Liver (tissue), 9 donors: ENCODE measurements around the gene PSEN1. TPM values are rescaled to one million over a fixed set of nuclear protein-coding genes. Genes with fewer than 3 reads are reported as not detected.

Source experiments
- DNase-seq: peaks from one replicate; pipeline ENCODE4 v3.0.0-alpha.2; 2017; ENCODE audit warnings: low spot score
- H3K27ac ChIP-seq, 2 donors: one replicate each; pipeline ENCODE4 v1.7.0; 2013; ENCODE audit warnings: inconsistent platforms in 2 of 2, low read length in 2 of 2, control low read depth in 1 of 2, low read depth in 1 of 2, mild to moderate bottlenecking in 1 of 2
- H3K27me3 ChIP-seq, 4 donors: one replicate each; pipeline versions ENCODE4 v1.6.1 to v1.7.0; 2013; ENCODE audit warnings: low read length in 3 of 4, inconsistent platforms in 1 of 4, mild to moderate bottlenecking in 1 of 4, moderate library complexity in 1 of 4; ENCODE audit not compliant: control insufficient read depth in 4 of 4, insufficient read depth in 4 of 4
- H3K36me3 ChIP-seq, 4 donors: one replicate each; pipeline versions ENCODE4 v1.6.1 to v1.7.0; 2013; ENCODE audit warnings: low read length in 3 of 4, mild to moderate bottlenecking in 3 of 4, low read depth in 1 of 4, moderate library complexity in 1 of 4; ENCODE audit not compliant: control insufficient read depth in 4 of 4, insufficient read depth in 3 of 4
- H3K4me1 ChIP-seq, 4 donors: one replicate each; pipeline versions ENCODE4 v1.6.1 to v1.7.0; 2013; ENCODE audit warnings: low read length in 3 of 4, mild to moderate bottlenecking in 3 of 4, moderate library complexity in 1 of 4; ENCODE audit not compliant: control insufficient read depth in 4 of 4, insufficient read depth in 4 of 4
- H3K4me3 ChIP-seq, 3 donors: one replicate each; pipeline versions ENCODE4 v1.6.1 to v1.7.0; 2013; ENCODE audit warnings: low read length in 3 of 3, control low read depth in 1 of 3, low read depth in 1 of 3, mild to moderate bottlenecking in 1 of 3
- H3K9ac ChIP-seq, 2 donors: one replicate each; pipeline ENCODE4 v1.7.0; 2013; ENCODE audit warnings: low read length in 2 of 2, mild to moderate bottlenecking in 2 of 2, moderate library complexity in 2 of 2, control low read depth in 1 of 2, low read depth in 1 of 2
- H3K9me3 ChIP-seq, 4 donors: one replicate each; pipeline versions ENCODE4 v1.6.1 to v1.7.0; 2013; ENCODE audit warnings: low read length in 3 of 4; ENCODE audit not compliant: control insufficient read depth in 4 of 4
- EGR1 ChIP-seq, 2 donors: IDR thresholded peaks; 2 replicates each; pipeline ENCODE4 v1.6.1; 2016 to 2018; ENCODE audit warnings: antibody characterized with exemption in 2 of 2, low read depth in 2 of 2
- FOXA1 ChIP-seq: IDR thresholded peaks from 2 replicates; pipeline ENCODE4 v1.6.1; 2016; ENCODE audit warnings: antibody characterized with exemption
- FOXA2 ChIP-seq: IDR thresholded peaks from 2 replicates; pipeline ENCODE4 v1.6.1; 2016; ENCODE audit warnings: antibody characterized with exemption
- GABPA ChIP-seq, 2 donors: IDR thresholded peaks in 1 of 2; conservative IDR thresholded peaks in 1 of 2; 2 replicates each; pipeline ENCODE4 v1.6.1; 2016; ENCODE audit warnings: antibody characterized with exemption in 2 of 2, mild to moderate bottlenecking in 1 of 2, moderate library complexity in 1 of 2
- HNF4A ChIP-seq, 2 donors: conservative IDR thresholded peaks; 2 replicates each; pipeline ENCODE4 v1.6.1; 2016; ENCODE audit warnings: antibody characterized with exemption in 2 of 2, mild to moderate bottlenecking in 2 of 2
- JUND ChIP-seq, 2 donors: IDR thresholded peaks; 2 replicates each; pipeline ENCODE4 v1.6.1; 2016; ENCODE audit warnings: antibody characterized with exemption in 2 of 2
- NR2F2 ChIP-seq: IDR thresholded peaks from 2 replicates; pipeline ENCODE4 v1.6.1; 2016; ENCODE audit warnings: antibody characterized with exemption
- RAD21 ChIP-seq, 2 donors: IDR thresholded peaks; 2 replicates each; pipeline ENCODE4 v1.6.1; 2016; ENCODE audit warnings: antibody characterized with exemption in 2 of 2, mild to moderate bottlenecking in 2 of 2
- RXRA ChIP-seq, 2 donors: IDR thresholded peaks; 2 replicates each; pipeline ENCODE4 v1.6.1; 2017 to 2018; ENCODE audit warnings: antibody characterized with exemption in 2 of 2, mild to moderate bottlenecking in 1 of 2
- TAF1 ChIP-seq: conservative IDR thresholded peaks from 2 replicates; pipeline ENCODE4 v1.6.1; 2016; ENCODE audit warnings: antibody characterized with exemption, mild to moderate bottlenecking
- YY1 ChIP-seq: IDR thresholded peaks from 2 replicates; pipeline ENCODE4 v1.6.1; 2016; ENCODE audit warnings: antibody characterized with exemption, mild to moderate bottlenecking
- WGBS: extraction: QIAGEN DNeasy Blood & Tissue Kit; methylation state at CpG from one replicate; pipeline ENCODE4 v1.1.7; 2013; 5-methylcytosine and 5-hydroxymethylcytosine counted together
- polyA plus RNA-seq, 2 donors: library from polyadenylated mRNA; stranded (reverse) in 1 of 2; unstranded in 1 of 2; fragments of 200-250 nt in 1 of 2; fragments of >200 nt in 1 of 2; fragmentation: Nextera tagmentation in 1 of 2; extraction: Ambion mirVana in 1 of 2; gene quantifications; one replicate each; pipeline versions ENCODE4 v1.2.1 to v1.2.3, GENCODE V29; 2013 to 2015
- total RNA-seq, 2 donors: library from RNA; depleted of rRNA; stranded (reverse); fragments of >200 nt; gene quantifications; one replicate each; pipeline ENCODE4 v1.2.3, GENCODE V29; 2014
- TF ChIP-seq, protein P1 (sequence below): IDR thresholded peaks from 2 replicates; pipeline ENCODE4 v1.6.1; 2016; ENCODE audit warnings: antibody characterized with exemption
- TF ChIP-seq, protein P2 (sequence below): IDR thresholded peaks from 2 replicates; pipeline ENCODE4 v1.6.1; 2016; ENCODE audit warnings: antibody characterized with exemption, mild to moderate bottlenecking
- TF ChIP-seq, protein P3 (sequence below): IDR thresholded peaks from 2 replicates; pipeline ENCODE4 v1.6.1; 2016; ENCODE audit warnings: antibody characterized with exemption
- TF ChIP-seq, protein P4 (sequence below): IDR thresholded peaks from 2 replicates; pipeline ENCODE4 v1.6.1; 2016; ENCODE audit warnings: antibody characterized with exemption
- TF ChIP-seq, protein P5 (sequence below): fragments of 150-350 bp; IDR thresholded peaks from 2 replicates; pipeline ENCODE4 v1.5.1; 2017; ENCODE audit warnings: improper control_type of control experiment, low read depth, low read length; ENCODE audit not compliant: missing input control
- donor health status: healthy.
- donor health status: healthy.
- donor health status: healthy.
- donor health status: healthy.
- donor health status: healthy.

The PSEN1 gene
- total and polyA plus RNA-seq, 4 donors, result 10.4 to 36.2 (median 19.9) TPM

DNA sequence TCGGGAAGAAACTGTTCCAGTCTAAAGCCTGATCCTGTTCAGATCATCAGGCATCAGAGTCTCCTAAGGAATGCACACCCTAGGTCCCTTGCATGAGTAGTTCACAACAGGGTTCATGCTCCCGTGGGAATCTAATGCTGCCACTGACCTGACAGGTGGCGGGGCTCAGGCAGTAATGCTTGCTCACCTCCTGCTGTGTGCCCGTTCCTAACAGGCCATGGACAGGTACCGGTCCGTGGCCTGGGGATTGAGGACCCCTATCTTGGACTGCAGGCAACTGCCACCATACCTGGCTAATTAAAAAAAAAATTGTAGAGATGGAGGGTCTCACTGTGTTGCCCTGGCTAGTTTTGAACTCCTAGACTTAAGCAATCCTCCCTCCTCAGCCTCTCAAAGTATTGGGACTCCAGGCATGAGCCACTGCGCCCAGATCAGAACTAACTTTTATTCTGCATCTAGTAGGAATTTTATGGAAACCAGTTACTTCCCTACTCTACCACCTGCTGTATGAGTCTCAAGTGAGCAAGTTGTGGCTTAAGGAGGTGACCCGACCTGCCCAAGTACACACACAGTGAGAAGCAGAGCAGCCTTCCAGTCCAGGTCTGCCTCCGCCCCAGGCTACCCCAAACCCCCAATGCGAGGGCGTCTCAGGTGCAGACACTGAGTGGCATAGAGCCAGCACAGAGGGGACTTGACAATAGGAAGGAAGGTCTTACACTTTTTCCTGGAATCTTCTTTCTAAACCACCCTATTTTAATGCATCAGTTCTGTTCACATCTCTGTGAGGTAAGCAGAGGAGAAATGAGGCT lies 98.5 kb downstream of the PSEN1 start (continued):
- TF ChIP-seq RXRA (IDR thresholded peaks at IDR 0.05) (no peak), RAD21 (IDR thresholded peaks at IDR 0.05) (no peak), FOXA1 (no peak), FOXA2 (no peak), TAF1 (no peak)
- TF ChIP-seq, protein P1, sequence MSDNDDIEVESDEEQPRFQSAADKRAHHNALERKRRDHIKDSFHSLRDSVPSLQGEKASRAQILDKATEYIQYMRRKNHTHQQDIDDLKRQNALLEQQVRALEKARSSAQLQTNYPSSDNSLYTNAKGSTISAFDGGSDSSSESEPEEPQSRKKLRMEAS, result no peak

DNA sequence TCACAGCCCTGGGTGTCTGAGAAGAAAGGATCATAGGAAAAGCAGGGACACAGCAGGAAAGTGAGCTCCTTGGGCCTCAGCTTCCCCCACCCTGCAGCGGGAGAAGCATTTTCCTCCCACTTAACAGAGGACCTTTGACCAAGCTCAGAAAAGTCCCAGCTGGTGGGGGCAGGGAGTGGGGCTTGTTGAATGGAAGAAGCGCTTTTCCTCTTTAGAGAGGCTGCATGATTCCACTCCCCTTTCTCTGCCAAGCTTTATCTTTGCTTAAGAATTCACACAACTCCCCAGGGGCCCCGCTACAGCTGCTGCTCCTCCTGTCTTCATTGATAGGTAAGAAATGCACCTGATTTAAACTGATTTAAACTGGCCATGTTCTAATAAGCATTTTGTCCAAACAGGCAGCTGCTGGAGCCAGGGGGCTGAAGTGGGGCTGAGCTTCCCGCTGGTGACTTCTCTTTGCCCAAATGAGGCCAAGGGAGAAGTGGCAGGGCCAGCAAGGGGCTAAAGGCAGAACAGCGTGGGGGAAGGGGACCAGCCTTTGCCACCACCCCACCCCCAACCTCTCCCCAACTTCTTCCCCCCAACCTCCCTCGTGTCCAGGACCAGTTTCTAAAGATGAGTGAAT lies 99.3 kb downstream of the PSEN1 start:
- no peaks in the 10 kb centered on the region for H3K36me3 ChIP-seq
- DNase-seq, result no peak
- 72% methylated on average over 6 of the region's 6 CpGs for WGBS
- peaks cover 5 to 29% (median 19%) of the 10 kb centered on the region in 4 donors for H3K4me1 ChIP-seq
- H3K9ac ChIP-seq, result no peak overlapping the region
- peaks cover 0 to 6% (median 2%) of the 10 kb centered on the region in 4 donors for H3K27me3 ChIP-seq
- H3K4me3 ChIP-seq, result no peak overlapping the region
- TF ChIP-seq TAF1 (no peak), RXRA (IDR thresholded peaks at IDR 0.05) (no peak), FOXA2 (no peak), GABPA (IDR thresholded peaks at IDR 0.05 in 1 of 2, conservative IDR thresholded peaks at IDR 0.05 in 1 of 2) (no peak), HNF4A (conservative IDR thresholded peaks at IDR 0.05) (no peak), EGR1 (IDR thresholded peaks at IDR 0.05; ENCODE audit: low read depth in 2 of 2) (no peak), RAD21 (IDR thresholded peaks at IDR 0.05) (no peak), JUND (IDR thresholded peaks at IDR 0.05) (no peak), NR2F2 (no peak), YY1 (no peak)
- TF ChIP-seq, protein P2, sequence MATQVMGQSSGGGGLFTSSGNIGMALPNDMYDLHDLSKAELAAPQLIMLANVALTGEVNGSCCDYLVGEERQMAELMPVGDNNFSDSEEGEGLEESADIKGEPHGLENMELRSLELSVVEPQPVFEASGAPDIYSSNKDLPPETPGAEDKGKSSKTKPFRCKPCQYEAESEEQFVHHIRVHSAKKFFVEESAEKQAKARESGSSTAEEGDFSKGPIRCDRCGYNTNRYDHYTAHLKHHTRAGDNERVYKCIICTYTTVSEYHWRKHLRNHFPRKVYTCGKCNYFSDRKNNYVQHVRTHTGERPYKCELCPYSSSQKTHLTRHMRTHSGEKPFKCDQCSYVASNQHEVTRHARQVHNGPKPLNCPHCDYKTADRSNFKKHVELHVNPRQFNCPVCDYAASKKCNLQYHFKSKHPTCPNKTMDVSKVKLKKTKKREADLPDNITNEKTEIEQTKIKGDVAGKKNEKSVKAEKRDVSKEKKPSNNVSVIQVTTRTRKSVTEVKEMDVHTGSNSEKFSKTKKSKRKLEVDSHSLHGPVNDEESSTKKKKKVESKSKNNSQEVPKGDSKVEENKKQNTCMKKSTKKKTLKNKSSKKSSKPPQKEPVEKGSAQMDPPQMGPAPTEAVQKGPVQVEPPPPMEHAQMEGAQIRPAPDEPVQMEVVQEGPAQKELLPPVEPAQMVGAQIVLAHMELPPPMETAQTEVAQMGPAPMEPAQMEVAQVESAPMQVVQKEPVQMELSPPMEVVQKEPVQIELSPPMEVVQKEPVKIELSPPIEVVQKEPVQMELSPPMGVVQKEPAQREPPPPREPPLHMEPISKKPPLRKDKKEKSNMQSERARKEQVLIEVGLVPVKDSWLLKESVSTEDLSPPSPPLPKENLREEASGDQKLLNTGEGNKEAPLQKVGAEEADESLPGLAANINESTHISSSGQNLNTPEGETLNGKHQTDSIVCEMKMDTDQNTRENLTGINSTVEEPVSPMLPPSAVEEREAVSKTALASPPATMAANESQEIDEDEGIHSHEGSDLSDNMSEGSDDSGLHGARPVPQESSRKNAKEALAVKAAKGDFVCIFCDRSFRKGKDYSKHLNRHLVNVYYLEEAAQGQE, result no peak
- TF ChIP-seq, protein P3, sequence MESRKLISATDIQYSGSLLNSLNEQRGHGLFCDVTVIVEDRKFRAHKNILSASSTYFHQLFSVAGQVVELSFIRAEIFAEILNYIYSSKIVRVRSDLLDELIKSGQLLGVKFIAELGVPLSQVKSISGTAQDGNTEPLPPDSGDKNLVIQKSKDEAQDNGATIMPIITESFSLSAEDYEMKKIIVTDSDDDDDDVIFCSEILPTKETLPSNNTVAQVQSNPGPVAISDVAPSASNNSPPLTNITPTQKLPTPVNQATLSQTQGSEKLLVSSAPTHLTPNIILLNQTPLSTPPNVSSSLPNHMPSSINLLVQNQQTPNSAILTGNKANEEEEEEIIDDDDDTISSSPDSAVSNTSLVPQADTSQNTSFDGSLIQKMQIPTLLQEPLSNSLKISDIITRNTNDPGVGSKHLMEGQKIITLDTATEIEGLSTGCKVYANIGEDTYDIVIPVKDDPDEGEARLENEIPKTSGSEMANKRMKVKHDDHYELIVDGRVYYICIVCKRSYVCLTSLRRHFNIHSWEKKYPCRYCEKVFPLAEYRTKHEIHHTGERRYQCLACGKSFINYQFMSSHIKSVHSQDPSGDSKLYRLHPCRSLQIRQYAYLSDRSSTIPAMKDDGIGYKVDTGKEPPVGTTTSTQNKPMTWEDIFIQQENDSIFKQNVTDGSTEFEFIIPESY, result no peak
- TF ChIP-seq, protein P4, sequence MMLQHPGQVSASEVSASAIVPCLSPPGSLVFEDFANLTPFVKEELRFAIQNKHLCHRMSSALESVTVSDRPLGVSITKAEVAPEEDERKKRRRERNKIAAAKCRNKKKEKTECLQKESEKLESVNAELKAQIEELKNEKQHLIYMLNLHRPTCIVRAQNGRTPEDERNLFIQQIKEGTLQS, result no peak
- TF ChIP-seq, protein P5, sequence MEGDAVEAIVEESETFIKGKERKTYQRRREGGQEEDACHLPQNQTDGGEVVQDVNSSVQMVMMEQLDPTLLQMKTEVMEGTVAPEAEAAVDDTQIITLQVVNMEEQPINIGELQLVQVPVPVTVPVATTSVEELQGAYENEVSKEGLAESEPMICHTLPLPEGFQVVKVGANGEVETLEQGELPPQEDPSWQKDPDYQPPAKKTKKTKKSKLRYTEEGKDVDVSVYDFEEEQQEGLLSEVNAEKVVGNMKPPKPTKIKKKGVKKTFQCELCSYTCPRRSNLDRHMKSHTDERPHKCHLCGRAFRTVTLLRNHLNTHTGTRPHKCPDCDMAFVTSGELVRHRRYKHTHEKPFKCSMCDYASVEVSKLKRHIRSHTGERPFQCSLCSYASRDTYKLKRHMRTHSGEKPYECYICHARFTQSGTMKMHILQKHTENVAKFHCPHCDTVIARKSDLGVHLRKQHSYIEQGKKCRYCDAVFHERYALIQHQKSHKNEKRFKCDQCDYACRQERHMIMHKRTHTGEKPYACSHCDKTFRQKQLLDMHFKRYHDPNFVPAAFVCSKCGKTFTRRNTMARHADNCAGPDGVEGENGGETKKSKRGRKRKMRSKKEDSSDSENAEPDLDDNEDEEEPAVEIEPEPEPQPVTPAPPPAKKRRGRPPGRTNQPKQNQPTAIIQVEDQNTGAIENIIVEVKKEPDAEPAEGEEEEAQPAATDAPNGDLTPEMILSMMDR, result no peak
- H3K27ac ChIP-seq, result no peak overlapping the region
- H3K9me3 ChIP-seq, result no peaks in the 10 kb centered on the region
